ENCODE measurements around the gene EPB41L5.
A peak's percentile ranks its signal among the peaks of the same experiment; 100 is the strongest.
"Not testable (repeated sequence)": the region's sequence is repeated elsewhere in the genome, so short reads cannot be mapped to it uniquely, and the experiment has no call there.

Gene EPB41L5

DNA sequence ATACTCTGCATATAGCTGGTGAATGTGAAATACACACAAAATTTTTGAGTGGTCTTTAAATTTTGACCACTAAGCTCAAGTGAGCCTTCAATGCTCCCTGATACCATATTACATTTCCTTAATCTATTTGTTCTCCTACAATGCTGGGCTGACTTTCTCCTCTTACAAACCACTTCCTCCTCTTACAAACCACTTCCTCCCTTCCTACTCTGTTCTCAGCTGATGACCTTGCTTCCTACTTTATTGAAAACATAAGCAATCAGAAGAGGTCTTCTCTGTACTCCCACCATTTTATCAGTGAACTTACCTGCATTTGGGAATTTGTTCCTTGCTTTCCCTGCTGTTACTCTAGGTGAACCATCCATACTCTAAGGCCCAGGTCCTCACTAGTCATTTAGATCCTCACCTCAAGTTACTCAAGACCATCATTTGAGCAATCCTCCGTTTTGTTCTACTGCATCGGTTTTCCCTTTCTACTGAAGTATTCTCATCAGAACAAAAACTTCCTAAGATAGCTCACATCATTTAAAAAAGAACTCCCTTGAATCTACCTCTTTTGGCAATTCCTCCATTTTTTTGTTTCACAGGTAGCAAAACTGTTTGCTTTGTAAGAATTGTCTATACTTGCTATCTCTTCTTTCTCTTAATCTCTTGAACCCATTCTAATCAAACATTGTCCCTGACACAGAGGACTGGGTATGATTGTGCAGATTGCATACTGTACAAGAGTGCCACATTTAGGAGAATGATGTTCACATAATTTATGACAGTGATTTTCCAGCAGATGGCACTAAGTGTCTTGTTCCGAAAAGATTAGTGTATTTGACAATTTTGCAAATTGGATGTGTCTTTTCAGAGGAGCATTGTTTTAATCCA, 96.5 kb downstream of the EPB41L5 start:
- peak; percentile 62 for DNase-seq (ENCODE audit: low read depth)
- TF ChIP-seq, protein P1, sequence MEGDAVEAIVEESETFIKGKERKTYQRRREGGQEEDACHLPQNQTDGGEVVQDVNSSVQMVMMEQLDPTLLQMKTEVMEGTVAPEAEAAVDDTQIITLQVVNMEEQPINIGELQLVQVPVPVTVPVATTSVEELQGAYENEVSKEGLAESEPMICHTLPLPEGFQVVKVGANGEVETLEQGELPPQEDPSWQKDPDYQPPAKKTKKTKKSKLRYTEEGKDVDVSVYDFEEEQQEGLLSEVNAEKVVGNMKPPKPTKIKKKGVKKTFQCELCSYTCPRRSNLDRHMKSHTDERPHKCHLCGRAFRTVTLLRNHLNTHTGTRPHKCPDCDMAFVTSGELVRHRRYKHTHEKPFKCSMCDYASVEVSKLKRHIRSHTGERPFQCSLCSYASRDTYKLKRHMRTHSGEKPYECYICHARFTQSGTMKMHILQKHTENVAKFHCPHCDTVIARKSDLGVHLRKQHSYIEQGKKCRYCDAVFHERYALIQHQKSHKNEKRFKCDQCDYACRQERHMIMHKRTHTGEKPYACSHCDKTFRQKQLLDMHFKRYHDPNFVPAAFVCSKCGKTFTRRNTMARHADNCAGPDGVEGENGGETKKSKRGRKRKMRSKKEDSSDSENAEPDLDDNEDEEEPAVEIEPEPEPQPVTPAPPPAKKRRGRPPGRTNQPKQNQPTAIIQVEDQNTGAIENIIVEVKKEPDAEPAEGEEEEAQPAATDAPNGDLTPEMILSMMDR (IDR thresholded peaks at IDR 0.05; ENCODE audit: insufficient read depth, low read depth, low read length, missing control alignments): peak; percentile 53
- H3K4me3 ChIP-seq (ENCODE audit: low read length): no peak overlapping the region

DNA sequence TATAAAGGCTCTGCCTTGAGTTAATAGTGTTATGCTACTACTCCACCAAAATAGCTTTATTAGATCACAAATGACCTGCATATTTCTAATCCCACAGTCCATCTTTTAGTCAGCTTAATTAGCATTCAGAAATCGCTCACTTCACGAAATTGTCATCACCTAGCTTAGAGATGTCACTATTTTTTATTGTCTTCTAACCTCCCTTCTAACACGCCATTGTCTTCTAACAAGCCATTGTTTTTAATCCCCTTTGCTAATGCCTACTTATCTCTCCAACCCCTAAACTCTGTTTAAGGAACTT, 97.1 kb downstream of the EPB41L5 start:
- TF ChIP-seq, protein P1 (IDR thresholded peaks at IDR 0.05; ENCODE audit: insufficient read depth, low read depth, low read length, missing control alignments): no peak
- no peak overlapping the region for H3K4me3 ChIP-seq (ENCODE audit: low read length)
- no peak for DNase-seq (ENCODE audit: low read depth)

DNA sequence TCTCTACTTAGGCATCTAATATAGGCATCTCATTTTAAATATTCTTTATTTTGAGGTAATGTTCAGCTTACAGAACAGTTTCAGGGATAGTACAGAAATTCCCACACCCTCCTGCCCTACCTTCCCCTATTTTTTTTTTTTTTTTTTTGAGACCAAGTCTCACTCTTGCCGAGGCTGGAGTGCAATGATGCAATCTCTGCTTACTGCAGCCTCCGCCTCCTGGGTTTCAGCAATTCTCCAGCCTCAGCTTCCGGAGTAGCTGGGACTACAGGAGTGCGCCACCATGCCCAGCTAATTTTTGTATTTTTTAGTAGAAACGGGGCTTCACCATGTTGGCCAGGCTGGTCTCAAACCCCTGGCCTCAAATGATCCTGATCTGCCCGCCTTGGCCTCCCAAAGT, 97.6 kb downstream of the EPB41L5 start:
- TF ChIP-seq, protein P1 (IDR thresholded peaks at IDR 0.05; ENCODE audit: insufficient read depth, low read depth, low read length, missing control alignments): no peak
- no peak for DNase-seq (ENCODE audit: low read depth)
- H3K4me3 ChIP-seq (ENCODE audit: low read length): no peak overlapping the region

DNA sequence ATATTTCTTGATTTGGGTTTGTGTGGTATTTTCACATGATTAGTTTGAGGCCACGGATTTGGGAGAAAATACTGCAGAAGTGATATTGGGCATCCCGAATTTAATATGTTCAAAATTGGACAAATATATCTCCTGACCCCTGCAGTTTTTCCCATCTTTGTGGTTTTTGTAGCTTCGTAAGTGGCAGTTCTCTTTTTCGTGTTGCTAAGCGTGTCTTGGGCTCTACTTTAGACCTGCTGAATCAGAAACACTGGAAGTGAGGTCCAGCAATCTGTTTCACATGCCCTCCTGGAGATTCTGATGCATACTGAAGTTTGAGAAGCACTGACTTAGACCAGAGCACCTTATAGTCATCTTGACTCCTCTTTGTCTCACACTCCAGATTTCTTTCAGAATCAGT, 98.3 kb downstream of the EPB41L5 start:
- TF ChIP-seq, protein P1 (IDR thresholded peaks at IDR 0.05; ENCODE audit: insufficient read depth, low read depth, low read length, missing control alignments): no peak
- DNase-seq (ENCODE audit: low read depth): no peak
- no peak overlapping the region for H3K4me3 ChIP-seq (ENCODE audit: low read length)

DNA sequence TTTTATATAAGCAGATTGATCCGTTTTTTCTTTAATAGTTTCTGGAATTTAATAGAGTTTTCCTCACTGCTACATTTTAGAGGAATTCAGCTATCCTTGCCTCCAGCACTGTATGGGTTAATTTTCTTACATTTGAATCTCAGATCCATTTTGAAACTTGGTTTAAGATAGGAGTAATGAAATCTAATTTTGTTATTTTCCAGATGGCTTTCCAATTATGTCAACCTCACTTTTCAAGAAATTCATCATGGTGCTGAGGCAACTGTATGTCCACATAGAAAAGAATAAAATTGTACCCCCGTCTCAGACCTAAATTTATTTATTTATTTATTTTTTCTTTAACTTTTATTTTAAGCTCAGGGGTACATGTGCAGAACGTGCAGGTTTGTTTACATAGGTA, 105.1 kb downstream of the EPB41L5 start:
- H3K4me3 ChIP-seq (ENCODE audit: low read length): no peak overlapping the region
- DNase-seq (ENCODE audit: low read depth): no peak
- TF ChIP-seq, protein P1 (IDR thresholded peaks at IDR 0.05; ENCODE audit: insufficient read depth, low read depth, low read length, missing control alignments): no peak

DNA sequence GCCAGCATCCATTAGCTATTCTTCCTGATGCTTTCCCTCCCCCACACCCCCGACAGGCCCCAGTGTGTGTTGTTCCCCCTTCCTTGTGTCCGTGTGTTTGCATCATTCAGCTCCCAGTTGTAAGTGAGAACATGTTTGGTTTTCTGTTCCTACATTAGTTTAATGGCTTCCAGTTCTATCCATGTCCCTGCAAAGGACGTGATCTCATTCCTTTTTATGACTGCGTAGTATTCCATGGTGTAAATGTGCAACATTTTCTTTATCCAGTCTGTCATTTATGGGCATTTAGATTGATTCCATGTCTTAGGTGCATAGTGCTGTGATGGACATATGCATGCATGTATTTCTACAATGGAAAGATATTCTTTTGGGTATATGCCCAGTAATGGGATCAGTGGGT, 105.6 kb downstream of the EPB41L5 start:
- no peak for DNase-seq (ENCODE audit: low read depth)
- TF ChIP-seq, protein P1 (IDR thresholded peaks at IDR 0.05; ENCODE audit: insufficient read depth, low read depth, low read length, missing control alignments): no peak

DNA sequence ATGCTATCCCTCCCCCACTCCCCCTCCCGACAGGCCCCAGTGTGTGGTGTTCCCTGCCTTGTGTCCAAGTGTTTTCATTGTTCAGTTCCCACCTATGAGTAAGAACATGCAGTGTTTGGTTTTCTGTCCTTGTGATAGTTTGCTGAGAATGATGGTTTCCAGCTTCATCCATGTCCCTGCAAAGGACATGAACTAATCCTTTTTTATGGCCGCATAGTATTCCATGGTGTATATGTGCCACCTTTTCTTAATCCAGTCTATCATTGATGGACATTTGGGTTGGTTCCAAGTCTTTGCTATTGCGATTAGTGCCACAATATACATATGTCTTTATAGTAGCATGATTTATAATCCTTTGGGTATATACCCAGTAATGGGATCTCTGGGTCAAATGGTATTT, 108.5 kb downstream of the EPB41L5 start:
- not testable (repeated sequence) for DNase-seq (ENCODE audit: low read depth); H3K4me3 ChIP-seq (ENCODE audit: low read length)

More for the DNA sequence above, 105.6 kb downstream of the EPB41L5 start:
- H3K4me3 ChIP-seq (ENCODE audit: low read length): no peak overlapping the region

Measured in epithelial cell of esophagus (primary cell).